Epithelial cell of esophagus (primary cell): ENCODE measurements around the gene CBX8.

Experiments used
- DNase-seq: peaks from one replicate; pipeline ENCODE4 v3.0.0; 2010; ENCODE audit warnings: low read depth
- H3K4me3 ChIP-seq: 2 replicates; pipeline ENCODE4 v1.5.1; 2011; ENCODE audit warnings: mild to moderate bottlenecking, low read length, control low read depth
- TF ChIP-seq, protein P1 (sequence below): IDR thresholded peaks from 2 replicates; pipeline ENCODE4 v1.5.1; 2011; ENCODE audit warnings: low read depth, mild to moderate bottlenecking, low read length, control low read depth, inconsistent platforms; ENCODE audit not compliant: insufficient read depth; ENCODE audit errors: missing control alignments

CBX8 gene

DNA sequence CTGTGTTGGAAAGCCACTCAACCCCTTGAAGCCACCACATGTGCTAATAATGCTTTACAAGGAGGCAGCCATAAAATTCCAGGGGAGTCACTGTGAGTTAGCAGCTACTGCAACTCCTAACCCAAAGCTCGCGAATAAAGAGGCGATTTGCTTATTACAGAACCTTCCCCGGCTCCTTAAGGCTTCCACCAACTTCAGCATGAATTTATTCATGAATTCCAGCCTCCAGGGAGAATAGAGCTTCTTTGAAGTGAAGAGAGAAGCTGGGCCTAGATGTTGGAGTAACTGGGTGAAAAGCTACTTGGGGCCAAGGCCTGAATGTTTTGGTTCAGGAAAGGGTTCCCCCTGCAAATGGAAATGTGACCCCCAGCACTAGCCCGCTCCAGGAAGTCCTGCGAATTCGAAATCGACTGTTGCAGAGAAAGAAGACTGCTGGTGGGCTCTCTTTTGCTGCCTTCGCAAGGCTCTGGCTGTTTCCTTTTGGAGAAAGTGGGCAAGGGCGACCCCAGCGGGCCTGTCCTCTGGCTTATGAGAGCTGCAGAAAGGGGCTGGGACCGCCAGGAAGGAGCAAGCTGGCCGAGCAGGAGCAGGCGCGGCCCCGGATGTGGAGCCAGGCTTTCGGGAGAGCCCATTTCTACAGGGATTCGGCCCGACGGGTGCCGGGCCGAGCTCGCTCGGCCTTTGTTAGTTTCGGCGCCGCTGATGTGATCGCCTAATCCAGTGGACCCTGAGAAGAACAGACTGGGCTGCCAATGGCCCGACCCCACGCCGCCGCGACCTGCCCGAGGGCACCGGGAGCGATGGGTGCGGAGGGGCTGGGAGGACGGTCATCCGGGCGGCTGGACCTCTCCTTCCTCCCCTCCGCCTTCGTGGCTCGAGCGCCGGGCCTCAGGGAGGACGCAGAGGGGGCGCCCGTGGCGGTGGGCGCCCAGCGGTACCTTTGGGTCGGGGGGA lies 7.6 kb downstream of the CBX8 start:
- TF ChIP-seq, protein P1, sequence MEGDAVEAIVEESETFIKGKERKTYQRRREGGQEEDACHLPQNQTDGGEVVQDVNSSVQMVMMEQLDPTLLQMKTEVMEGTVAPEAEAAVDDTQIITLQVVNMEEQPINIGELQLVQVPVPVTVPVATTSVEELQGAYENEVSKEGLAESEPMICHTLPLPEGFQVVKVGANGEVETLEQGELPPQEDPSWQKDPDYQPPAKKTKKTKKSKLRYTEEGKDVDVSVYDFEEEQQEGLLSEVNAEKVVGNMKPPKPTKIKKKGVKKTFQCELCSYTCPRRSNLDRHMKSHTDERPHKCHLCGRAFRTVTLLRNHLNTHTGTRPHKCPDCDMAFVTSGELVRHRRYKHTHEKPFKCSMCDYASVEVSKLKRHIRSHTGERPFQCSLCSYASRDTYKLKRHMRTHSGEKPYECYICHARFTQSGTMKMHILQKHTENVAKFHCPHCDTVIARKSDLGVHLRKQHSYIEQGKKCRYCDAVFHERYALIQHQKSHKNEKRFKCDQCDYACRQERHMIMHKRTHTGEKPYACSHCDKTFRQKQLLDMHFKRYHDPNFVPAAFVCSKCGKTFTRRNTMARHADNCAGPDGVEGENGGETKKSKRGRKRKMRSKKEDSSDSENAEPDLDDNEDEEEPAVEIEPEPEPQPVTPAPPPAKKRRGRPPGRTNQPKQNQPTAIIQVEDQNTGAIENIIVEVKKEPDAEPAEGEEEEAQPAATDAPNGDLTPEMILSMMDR: no peak
- no peak overlapping the region for H3K4me3 ChIP-seq
- no peak for DNase-seq

DNA sequence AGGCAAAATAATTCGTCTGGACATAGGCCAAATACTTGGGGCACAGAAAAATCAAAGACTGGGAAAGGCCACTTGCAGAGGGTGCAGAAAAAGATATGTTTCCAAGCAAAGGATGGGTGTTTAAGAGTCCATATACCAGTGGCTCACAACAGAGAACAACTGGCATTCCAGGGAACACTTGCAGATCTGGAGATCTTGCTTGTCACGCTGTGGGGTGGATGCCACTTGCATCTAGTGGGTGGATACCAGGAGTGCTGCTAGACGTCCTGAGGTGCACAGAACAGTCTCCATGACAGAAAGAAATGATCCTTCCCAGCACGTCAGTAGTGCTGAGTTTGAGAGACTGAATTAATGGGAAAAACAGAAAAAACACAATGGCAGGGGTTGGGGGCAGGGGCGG lies 8.4 kb downstream of the CBX8 start:
- no peak for DNase-seq
- H3K4me3 ChIP-seq: no peak overlapping the region
- TF ChIP-seq, protein P1: no peak

DNA sequence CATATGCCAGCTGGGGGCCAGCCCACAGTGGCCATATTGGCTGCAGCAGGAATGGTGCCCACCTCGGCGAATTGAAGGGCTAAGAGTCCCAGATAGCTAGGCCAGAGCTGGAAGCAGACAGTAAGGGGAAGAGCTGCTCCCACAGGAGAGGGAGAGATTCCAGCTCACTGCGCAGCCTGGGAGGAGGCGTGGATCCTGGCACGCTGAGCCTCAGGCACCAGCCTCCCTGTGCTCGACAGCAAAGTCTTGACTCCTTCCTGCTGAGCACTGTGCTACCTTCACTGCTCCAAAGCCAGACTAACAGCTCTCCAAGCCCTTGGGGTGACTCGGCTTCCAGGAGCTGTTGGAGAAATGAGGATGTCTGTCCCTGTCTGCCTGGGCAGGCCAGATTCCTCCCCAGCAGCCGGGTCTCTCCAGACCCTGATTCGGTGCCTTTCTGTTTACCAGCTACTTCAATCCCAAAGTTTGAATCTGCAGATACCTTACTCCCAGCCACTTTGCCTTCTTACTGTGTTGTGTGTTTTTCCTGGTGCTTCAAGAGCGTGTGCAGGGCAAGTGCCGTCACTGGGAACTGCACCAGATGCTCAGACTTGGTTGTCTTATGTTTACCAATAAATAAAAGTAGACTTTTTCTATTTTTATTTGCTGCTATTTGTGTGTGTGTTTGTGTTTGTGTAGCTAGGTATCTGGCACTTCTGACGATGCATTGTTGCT lies 9.8 kb downstream of the CBX8 start:
- TF ChIP-seq, protein P1: no peak
- no peak for DNase-seq
- H3K4me3 ChIP-seq: no peak overlapping the region

DNA sequence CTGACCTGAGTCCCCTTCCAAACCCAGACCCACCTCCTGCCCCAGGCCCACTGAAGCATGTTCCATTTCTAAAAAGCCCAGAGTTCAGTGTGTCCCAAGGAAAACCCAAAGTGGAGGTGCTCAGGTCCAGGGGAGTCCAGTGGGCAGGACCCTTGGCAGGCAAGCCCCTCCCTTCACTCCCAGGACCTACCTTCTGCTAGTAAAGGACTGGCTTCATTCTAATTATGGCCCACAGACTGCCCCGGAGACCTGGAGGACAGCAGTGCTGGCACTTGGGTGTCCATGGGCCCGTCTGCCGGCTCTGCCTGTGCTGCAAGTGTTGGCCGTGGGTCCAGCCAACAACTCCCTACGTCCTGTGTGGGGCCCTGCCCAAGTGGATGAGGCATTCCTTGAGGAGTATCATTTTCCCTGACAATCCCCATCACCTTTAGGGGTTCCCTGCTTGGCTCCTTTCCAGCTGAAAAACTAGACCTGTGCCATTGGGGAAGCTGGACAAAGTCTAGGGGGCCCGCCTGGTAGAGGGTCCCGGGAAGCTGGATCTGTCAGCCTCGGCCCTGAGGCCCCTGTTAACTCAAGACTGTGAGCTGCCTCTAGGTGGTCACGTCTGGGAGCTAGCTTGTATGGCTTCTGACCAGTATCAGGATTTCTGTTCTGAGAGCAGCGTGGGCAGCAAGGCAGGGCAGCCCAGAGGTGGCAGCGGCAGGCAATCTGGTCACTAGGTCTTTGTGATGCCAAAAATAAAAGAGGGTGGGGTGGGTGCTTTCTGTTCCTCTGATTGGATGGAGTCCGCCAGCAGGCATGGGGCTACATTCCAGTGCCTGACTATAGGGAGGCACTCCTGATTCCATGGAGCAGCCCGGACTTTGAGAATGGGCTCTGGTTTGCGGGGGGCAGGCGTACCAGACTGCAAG lies 10.7 kb downstream of the CBX8 start:
- no peak for DNase-seq
- no peak overlapping the region for H3K4me3 ChIP-seq
- TF ChIP-seq, protein P1: no peak

DNA sequence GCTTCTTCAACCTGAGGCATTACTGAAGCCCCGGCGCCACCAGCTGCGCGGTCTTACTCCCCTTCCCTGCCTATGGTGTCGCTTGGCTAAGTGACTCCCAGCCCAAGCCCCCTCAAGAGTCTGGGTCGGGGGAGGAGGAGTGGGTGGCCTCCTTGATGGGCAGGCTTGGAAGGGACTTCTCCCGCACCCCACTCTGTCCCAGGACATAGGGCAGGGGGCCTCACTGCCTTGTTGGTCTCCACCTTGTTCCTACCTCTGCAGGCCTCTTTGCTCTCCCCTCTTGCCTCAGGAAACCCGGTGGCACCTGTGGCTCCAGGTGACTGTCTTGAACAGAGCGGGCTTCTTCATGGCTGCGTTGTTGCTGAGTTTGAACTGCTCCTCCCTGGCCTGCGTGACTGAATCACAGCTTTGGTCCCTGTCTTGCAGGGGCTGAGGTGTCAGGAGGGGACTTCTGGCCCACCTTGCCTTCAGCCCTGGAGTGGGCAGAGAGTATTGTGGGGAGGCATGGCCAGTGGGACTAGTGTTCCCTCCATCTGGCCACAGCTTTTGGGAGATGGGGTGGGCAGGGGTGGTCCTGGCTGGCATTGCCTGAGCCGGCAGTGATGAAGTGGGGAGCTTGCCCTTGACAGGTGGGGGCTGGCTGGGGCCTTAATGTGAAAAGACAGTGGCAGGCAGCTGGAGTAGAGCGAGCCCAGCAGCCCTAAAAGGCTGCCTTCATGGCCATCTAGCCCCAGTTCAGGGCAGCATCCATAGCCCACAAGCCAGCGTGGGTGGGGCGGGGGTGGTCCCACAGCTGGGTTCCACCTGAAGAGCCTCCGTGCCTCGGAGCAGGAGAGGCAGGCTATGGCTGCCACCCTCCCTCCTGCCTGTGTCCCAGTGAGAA lies 11.6 kb downstream of the CBX8 start:
- no peak for DNase-seq
- H3K4me3 ChIP-seq: no peak overlapping the region
- TF ChIP-seq, protein P1: no peak
